Activated naive CD8-positive, alpha-beta T cell treated with anti-CD3 and anti-CD28 coated beads, Interleukin-2, amount 50 U/mL, for 24 hours (primary cell): ENCODE measurements around the gene GYG2.
"Not testable (repeated sequence)": the region's sequence is repeated elsewhere in the genome, so short reads cannot be mapped to it uniquely, and the experiment has no call there.

Experiments used
- ATAC-seq: fragments of 150-1000 bp; cut with Tn5 transposase; one replicate; pipeline ENCODE4 v1.10.0; 2021
- DNase-seq: peaks from one replicate; pipeline ENCODE4 v3.0.0; 2021
- H3K27ac Mint-ChIP-seq: one replicate; pipeline ENCODE4 v1.8.0; 2021; ENCODE audit warnings: mild to moderate bottlenecking, mixed read lengths
- H3K27me3 Mint-ChIP-seq: one replicate; pipeline ENCODE4 v1.8.0; 2021; ENCODE audit warnings: mixed read lengths
- H3K36me3 Mint-ChIP-seq: one replicate; pipeline ENCODE4 v1.8.0; 2021; ENCODE audit warnings: low read depth, mixed read lengths
- H3K4me1 Mint-ChIP-seq: one replicate; pipeline ENCODE4 v1.8.0; 2021; ENCODE audit warnings: mixed read lengths
- H3K4me3 Mint-ChIP-seq: one replicate; pipeline ENCODE4 v1.8.0; 2021; ENCODE audit warnings: mild to moderate bottlenecking, moderate library complexity, mixed read lengths
- H3K9me3 Mint-ChIP-seq: one replicate; pipeline ENCODE4 v1.8.0; 2021; ENCODE audit warnings: mixed read lengths

Gene GYG2

GRCh38 chrX:2871831-2872230 lies 43.1 kb downstream of the GYG2 start:
- no peak for ATAC-seq
- Mint-ChIP-seq H3K9me3 (no peaks in the 10 kb centered on the region), H3K27ac (no peak overlapping the region), H3K4me1 (no peaks in the 10 kb centered on the region), H3K27me3 (peaks cover 7% of the 10 kb centered on the region), H3K36me3 (no peaks in the 10 kb centered on the region), H3K4me3 (no peak overlapping the region)
- no peak for DNase-seq

DNA sequence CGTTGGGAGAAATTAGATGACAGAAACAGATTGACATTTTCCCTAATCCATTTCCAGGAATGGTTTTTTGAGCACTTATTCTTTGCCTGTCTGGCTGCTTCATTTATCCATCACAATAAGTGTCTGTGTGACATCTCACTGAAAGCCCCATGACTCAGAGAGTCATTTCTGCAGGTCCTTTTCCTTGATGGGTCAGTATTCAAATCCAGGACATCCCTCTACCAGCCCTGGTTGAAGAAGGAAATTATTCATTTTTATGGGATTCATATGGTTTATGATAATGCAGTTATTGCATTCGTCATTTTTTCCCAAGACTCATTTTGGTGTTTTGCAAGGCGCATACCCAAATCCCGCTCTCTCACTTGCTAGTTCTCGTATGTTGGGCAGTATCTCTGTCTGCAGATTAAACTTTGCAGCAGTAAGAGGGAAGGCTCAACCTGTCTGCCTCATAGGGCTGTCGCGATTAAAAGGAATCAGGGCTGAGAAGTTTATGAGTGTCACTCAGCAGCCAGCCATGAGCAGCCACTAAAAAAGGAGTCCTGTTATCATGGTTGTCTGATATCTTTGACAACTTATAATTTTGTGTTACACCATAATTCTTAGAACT lies 44.0 kb downstream of the GYG2 start:
- no peak overlapping the region for H3K27ac Mint-ChIP-seq
- DNase-seq (no peak), ATAC-seq (no peak)
- no peaks in the 10 kb centered on the region for H3K36me3 Mint-ChIP-seq
- no peak overlapping the region for H3K4me3 Mint-ChIP-seq
- H3K27me3 Mint-ChIP-seq, result peaks cover 7% of the 10 kb centered on the region
- no peaks in the 10 kb centered on the region for H3K4me1 Mint-ChIP-seq
- H3K9me3 Mint-ChIP-seq, result no peaks in the 10 kb centered on the region

GRCh38 chrX:2874222-2875135 lies 45.7 kb downstream of the GYG2 start:
- no peak overlapping the region for H3K27ac Mint-ChIP-seq
- no peaks in the 10 kb centered on the region for H3K9me3 Mint-ChIP-seq
- DNase-seq, result no peak
- no peaks in the 10 kb centered on the region for H3K4me1 Mint-ChIP-seq
- no peak for ATAC-seq
- no peaks in the 10 kb centered on the region for H3K36me3 Mint-ChIP-seq
- no peak overlapping the region for H3K4me3 Mint-ChIP-seq
- peaks cover 7% of the 10 kb centered on the region for H3K27me3 Mint-ChIP-seq

GRCh38 chrX:2875136-2875481 lies 46.4 kb downstream of the GYG2 start:
- H3K27me3 Mint-ChIP-seq, result peaks cover 7% of the 10 kb centered on the region
- H3K27ac Mint-ChIP-seq, result no peak overlapping the region
- DNase-seq, result no peak
- H3K9me3 Mint-ChIP-seq, result no peaks in the 10 kb centered on the region
- no peaks in the 10 kb centered on the region for H3K4me1 Mint-ChIP-seq
- no peak for ATAC-seq
- no peak overlapping the region for H3K4me3 Mint-ChIP-seq
- H3K36me3 Mint-ChIP-seq, result no peaks in the 10 kb centered on the region

- no peak overlapping the region for H3K4me3 Mint-ChIP-seq
- DNase-seq, result no peak
These were observed 47.2 kb downstream of the GYG2 start for GRCh38 chrX:2875798-2876399.

DNA sequence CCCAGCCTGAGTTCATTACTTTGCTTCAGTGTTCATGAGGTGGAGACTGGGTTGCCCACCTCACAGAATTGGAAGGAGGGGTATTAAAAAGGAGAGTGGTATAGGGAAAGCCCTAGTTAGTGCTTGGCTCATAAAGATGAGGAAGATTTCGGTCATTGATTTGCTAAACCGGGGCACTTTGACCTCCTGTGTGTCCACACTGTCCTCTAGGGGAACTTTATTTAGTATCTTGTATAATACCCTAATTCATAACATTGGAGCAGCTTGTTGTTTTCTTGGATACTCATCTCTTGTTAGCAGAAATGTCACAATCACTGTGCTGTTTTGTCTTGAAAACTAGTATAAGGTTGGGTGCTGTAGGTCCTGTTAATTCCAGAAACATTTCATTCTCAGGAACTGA lies 49.8 kb downstream of the GYG2 start:
- peaks cover 1% of the 10 kb centered on the region for H3K27me3 Mint-ChIP-seq

More at GRCh38 chrX:2875798-2876399, 47.2 kb downstream of the GYG2 start:
- no peak for ATAC-seq
- Mint-ChIP-seq H3K27me3 (peaks cover 7% of the 10 kb centered on the region), H3K4me1 (no peaks in the 10 kb centered on the region), H3K27ac (no peak overlapping the region), H3K36me3 (no peaks in the 10 kb centered on the region), H3K9me3 (no peaks in the 10 kb centered on the region)

GRCh38 chrX:2879670-2880069 lies 50.9 kb downstream of the GYG2 start:
- H3K36me3 Mint-ChIP-seq, result no peaks in the 10 kb centered on the region
- peaks cover 1% of the 10 kb centered on the region for H3K27me3 Mint-ChIP-seq
- H3K27ac Mint-ChIP-seq, result no peak overlapping the region
- no peaks in the 10 kb centered on the region for H3K4me1 Mint-ChIP-seq
- no peak overlapping the region for H3K4me3 Mint-ChIP-seq
- no peak for DNase-seq
- H3K9me3 Mint-ChIP-seq, result no peaks in the 10 kb centered on the region
- ATAC-seq, result no peak

More for the DNA sequence above, 49.8 kb downstream of the GYG2 start:
- DNase-seq, result no peak
- Mint-ChIP-seq H3K9me3 (no peaks in the 10 kb centered on the region), H3K4me1 (no peaks in the 10 kb centered on the region), H3K4me3 (no peak overlapping the region), H3K27ac (no peak overlapping the region), H3K36me3 (no peaks in the 10 kb centered on the region)
- no peak for ATAC-seq

GRCh38 chrX:2883770-2884169 lies 55.0 kb downstream of the GYG2 start:
- Mint-ChIP-seq H3K4me1 (peaks cover under 1% of the 10 kb centered on the region), H3K9me3 (no peaks in the 10 kb centered on the region), H3K27me3 (no peaks in the 10 kb centered on the region), H3K36me3 (no peaks in the 10 kb centered on the region), H3K27ac (no peak overlapping the region), H3K4me3 (no peak overlapping the region)
- no peak for ATAC-seq
- no peak for DNase-seq

DNA sequence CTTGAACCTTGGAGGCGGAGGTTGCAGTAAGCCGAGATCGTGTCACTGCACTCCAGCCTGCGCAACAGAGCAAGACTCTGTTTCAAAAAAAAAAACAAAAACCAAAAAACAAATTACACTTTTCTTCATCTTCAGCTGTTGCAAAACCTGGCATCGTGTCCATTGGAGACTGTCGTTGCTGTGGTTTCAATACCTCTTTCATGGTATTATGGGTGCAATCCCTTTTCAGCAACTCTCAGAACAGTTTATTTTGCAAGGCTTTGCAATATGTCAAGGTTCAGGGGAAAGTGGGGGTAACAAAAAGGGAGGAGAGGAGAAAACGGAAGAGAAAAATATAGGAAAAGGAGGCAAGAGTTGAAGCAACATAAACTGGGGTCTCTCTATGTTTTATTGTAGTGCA lies 59.6 kb downstream of the GYG2 start:
- H3K27me3 Mint-ChIP-seq, result peaks cover 2% of the 10 kb centered on the region
- H3K4me1 Mint-ChIP-seq, result peaks cover 6% of the 10 kb centered on the region
- ATAC-seq, result no peak
- DNase-seq, result no peak
- no peak overlapping the region for H3K4me3 Mint-ChIP-seq
- no peaks in the 10 kb centered on the region for H3K9me3 Mint-ChIP-seq
- H3K27ac Mint-ChIP-seq, result no peak overlapping the region
- H3K36me3 Mint-ChIP-seq, result no peaks in the 10 kb centered on the region

- H3K9me3 Mint-ChIP-seq, result no peaks in the 10 kb centered on the region
- H3K27me3 Mint-ChIP-seq, result peaks cover 2% of the 10 kb centered on the region
- H3K36me3 Mint-ChIP-seq, result no peaks in the 10 kb centered on the region
- peaks cover 6% of the 10 kb centered on the region for H3K4me1 Mint-ChIP-seq
- ATAC-seq, result no peak
- peak overlapping the region; percentile 75 for H3K4me3 Mint-ChIP-seq
- H3K27ac Mint-ChIP-seq, result no peak overlapping the region
- DNase-seq, result no peak
These were observed 60.4 kb downstream of the GYG2 start for GRCh38 chrX:2889045-2889605.

- peak; percentile 3 for DNase-seq
- not testable (repeated sequence) for H3K36me3 Mint-ChIP-seq, H3K27me3 Mint-ChIP-seq, H3K4me1 Mint-ChIP-seq, H3K9me3 Mint-ChIP-seq, H3K27ac Mint-ChIP-seq, ATAC-seq
- H3K4me3 Mint-ChIP-seq, result peak overlapping the region; percentile 75
These were observed 61.2 kb downstream of the GYG2 start for GRCh38 chrX:2889706-2890490.

GRCh38 chrX:2890536-2891460 lies 62.1 kb downstream of the GYG2 start:
- not testable (repeated sequence) for H3K27me3 Mint-ChIP-seq, H3K4me1 Mint-ChIP-seq, H3K4me3 Mint-ChIP-seq, H3K9me3 Mint-ChIP-seq, H3K36me3 Mint-ChIP-seq, ATAC-seq, H3K27ac Mint-ChIP-seq, DNase-seq

- Mint-ChIP-seq H3K4me3 (no peak overlapping the region), H3K4me1 (peaks cover 6% of the 10 kb centered on the region), H3K27me3 (peaks cover 2% of the 10 kb centered on the region), H3K36me3 (no peaks in the 10 kb centered on the region), H3K9me3 (no peaks in the 10 kb centered on the region), H3K27ac (no peak overlapping the region)
- no peak for DNase-seq
- no peak for ATAC-seq
These were observed 64.1 kb downstream of the GYG2 start for GRCh38 chrX:2892816-2893215.
